Mesenchymal stem cell (in vitro differentiated cells and primary cell): ENCODE results near the gene GIMD1. TPM values are rescaled to one million over a fixed set of nuclear protein-coding genes. Genes with fewer than 3 reads are reported as not detected.
"Not testable (repeated sequence)": the region's sequence is repeated elsewhere in the genome, so short reads cannot be mapped to it uniquely, and the experiment has no call there.

Experiments used
- DNase-seq: peaks from one replicate; pipeline ENCODE4 v3.0.0-alpha.2; 2013
- H2AFZ ChIP-seq: one replicate; pipeline ENCODE4 v1.6.1; 2013; ENCODE audit warnings: low read depth, mild to moderate bottlenecking, control low read depth, inconsistent platforms, low read length, moderate library complexity
- H2AK5ac ChIP-seq: 2 replicates; pipeline ENCODE4 v1.6.1; 2013; ENCODE audit warnings: low read length, moderate library complexity, mild to moderate bottlenecking, inconsistent platforms; ENCODE audit not compliant: severe bottlenecking
- H2BK120ac ChIP-seq: one replicate; pipeline ENCODE4 v1.6.1; 2013; ENCODE audit warnings: low read depth, mild to moderate bottlenecking, inconsistent platforms, low read length, moderate library complexity
- H2BK12ac ChIP-seq, 2 experiments: one replicate each; pipeline ENCODE4 v1.6.1; 2013; ENCODE audit warnings: inconsistent platforms in 2 of 2, low read length in 2 of 2, mild to moderate bottlenecking in 2 of 2, moderate library complexity in 2 of 2, control low read depth in 1 of 2
- H2BK15ac ChIP-seq: one replicate; pipeline ENCODE4 v1.6.1; 2013; ENCODE audit warnings: mild to moderate bottlenecking, low read depth, inconsistent platforms; ENCODE audit not compliant: poor library complexity, severe bottlenecking
- H2BK5ac ChIP-seq: 2 replicates; pipeline ENCODE4 v1.6.1; 2013; ENCODE audit warnings: low read depth, mild to moderate bottlenecking, low read length, control low read depth, inconsistent platforms; ENCODE audit not compliant: poor library complexity, severe bottlenecking
- H3K14ac ChIP-seq, 2 experiments: one replicate each; pipeline ENCODE4 v1.6.1; 2013; ENCODE audit warnings: inconsistent platforms in 2 of 2, low read length in 2 of 2, control low read depth in 1 of 2, mild to moderate bottlenecking in 1 of 2, moderate library complexity in 1 of 2
- H3K18ac ChIP-seq, 2 experiments: one replicate each; pipeline ENCODE4 v1.6.1; 2013; ENCODE audit warnings: inconsistent platforms in 2 of 2, low read length in 2 of 2, control low read depth in 1 of 2, low read depth in 1 of 2, mild to moderate bottlenecking in 1 of 2
- H3K23ac ChIP-seq, 2 experiments: one replicate each; pipeline ENCODE4 v1.6.1; 2013; ENCODE audit warnings: inconsistent platforms in 2 of 2, low read length in 2 of 2, mild to moderate bottlenecking in 2 of 2, moderate library complexity in 2 of 2, control low read depth in 1 of 2
- H3K27ac ChIP-seq: 2 replicates; pipeline ENCODE4 v1.5.1; 2013; ENCODE audit warnings: mild to moderate bottlenecking, moderate library complexity, low read length, control low read depth, inconsistent platforms; ENCODE audit not compliant: poor library complexity, severe bottlenecking
- H3K27me3 ChIP-seq, 2 experiments: 2 replicates each; pipeline versions ENCODE4 v1.6.1 to v1.7.0; 2013; ENCODE audit warnings: low read length in 2 of 2, mild to moderate bottlenecking in 2 of 2, moderate library complexity in 2 of 2, control low read depth in 1 of 2, inconsistent platforms in 1 of 2; ENCODE audit not compliant: control insufficient read depth in 1 of 2, insufficient read depth in 1 of 2
- H3K36me3 ChIP-seq, 2 experiments: 2 replicates each; pipeline versions ENCODE4 v1.6.1 to v1.7.0; 2013; ENCODE audit warnings: low read length in 2 of 2, control low read depth in 1 of 2, inconsistent platforms in 1 of 2, low read depth in 1 of 2, mild to moderate bottlenecking in 1 of 2; ENCODE audit not compliant: insufficient read depth in 2 of 2, control insufficient read depth in 1 of 2
- H3K4ac ChIP-seq, 2 experiments: one replicate each; pipeline ENCODE4 v1.6.1; 2013; ENCODE audit warnings: inconsistent platforms in 2 of 2, low read length in 2 of 2, mild to moderate bottlenecking in 2 of 2, moderate library complexity in 2 of 2, control low read depth in 1 of 2, low read depth in 1 of 2
- H3K4me1 ChIP-seq: 2 replicates; pipeline ENCODE4 v1.6.1; 2013; ENCODE audit warnings: low read depth, low read length, control low read depth; ENCODE audit not compliant: control insufficient read depth, insufficient read depth
- H3K4me2 ChIP-seq: 2 replicates; pipeline ENCODE4 v1.6.1; 2013; ENCODE audit warnings: low read length, mild to moderate bottlenecking, inconsistent platforms; ENCODE audit not compliant: poor library complexity, severe bottlenecking
- H3K4me3 ChIP-seq, 2 experiments: 2 replicates each; pipeline versions ENCODE4 v1.5.1 to v1.7.0; 2013; ENCODE audit warnings: low read length in 2 of 2, mild to moderate bottlenecking in 2 of 2, control low read depth in 1 of 2, low read depth in 1 of 2; ENCODE audit not compliant: insufficient read depth in 1 of 2
- H3K79me1 ChIP-seq: replicated peaks from 2 replicates; pipeline ENCODE4 v1.6.1; 2013; ENCODE audit warnings: mild to moderate bottlenecking, control low read depth, low read length, inconsistent platforms; ENCODE audit not compliant: poor library complexity, severe bottlenecking
- H3K9ac ChIP-seq: 2 replicates; pipeline ENCODE4 v1.7.0; 2013; ENCODE audit warnings: mild to moderate bottlenecking, low read length, moderate library complexity
- H3K9me3 ChIP-seq: 2 replicates; pipeline ENCODE4 v1.7.0; 2013; ENCODE audit warnings: mild to moderate bottlenecking, low read length; ENCODE audit not compliant: control insufficient read depth
- H4K8ac ChIP-seq: one replicate; pipeline ENCODE4 v1.6.1; 2013; ENCODE audit warnings: inconsistent platforms, mild to moderate bottlenecking, low read length, moderate library complexity
- H4K91ac ChIP-seq: one replicate; pipeline ENCODE4 v1.6.1; 2013; ENCODE audit warnings: mild to moderate bottlenecking, low read length, inconsistent platforms
- WGBS: methylation state at CpG from one replicate; pipeline ENCODE4 v1.1.7; 2013; ENCODE audit warnings: mixed read lengths; 5-methylcytosine and 5-hydroxymethylcytosine counted together
- polyA plus RNA-seq, 2 experiments: library from polyadenylated mRNA; stranded (reverse); fragments of 200-250 nt; gene quantifications; one replicate each; pipeline ENCODE4 v1.2.3, GENCODE V29; 2013

Gene GIMD1
- not detected for polyA plus RNA-seq (2013, experiment 1 of 2)
- not detected for polyA plus RNA-seq (2013, experiment 2 of 2)

GRCh38 chr4:106368678-106369077 is at the start of gene GIMD1:
Gene GIMD1, minus strand, starts transcription at chr4:106368778. Its CDS starts 1,343 bp downstream, at chr4:106367435.
- Histone ChIP-seq H3K79me1 (no peaks in the 10 kb centered on the region), H2AK5ac (no peak within 1 kb of the TSS), H2BK15ac (no peak within 1 kb of the TSS), H4K8ac (no peak within 1 kb of the TSS), H3K18ac (no peak within 1 kb of the TSS), H3K9ac (peak within 1 kb of the TSS; percentile 82), H4K91ac (no peak within 1 kb of the TSS), H2BK12ac (no peak within 1 kb of the TSS), H3K4me3 (no peak within 1 kb of the TSS), H3K36me3 (no peaks in the 10 kb centered on the region), H3K27me3 (no peaks in the 10 kb centered on the region), H3K4me2 (peak within 1 kb of the TSS; percentile 37), H2BK120ac (no peak within 1 kb of the TSS), H2BK5ac (no peak within 1 kb of the TSS), H2AFZ (no peak within 1 kb of the TSS), H3K4me1 (no peaks in the 10 kb centered on the region), H3K27ac (no peak within 1 kb of the TSS), H3K9me3 (peaks cover 2% of the 10 kb centered on the region), H3K23ac (no peak within 1 kb of the TSS), H3K4ac (no peak within 1 kb of the TSS), H3K14ac (no peak within 1 kb of the TSS)
- DNase-seq = no peak
- WGBS = 95% methylated on average over 5 of the region's 5 CpGs

GRCh38 chr4:106414366-106414765 is 45.8 kb upstream of the GIMD1 start:
- Histone ChIP-seq H3K9ac (no peak overlapping the region), H2AK5ac (no peak overlapping the region), H3K18ac (no peak overlapping the region), H3K27ac (no peak overlapping the region), H2BK15ac (no peak overlapping the region), H2BK120ac (no peak overlapping the region), H3K4me1 (no peaks in the 10 kb centered on the region), H4K91ac (no peak overlapping the region), H3K27me3 (no peaks in the 10 kb centered on the region), H3K23ac (no peak overlapping the region), H4K8ac (no peak overlapping the region), H2AFZ (no peak overlapping the region), H2BK12ac (no peak overlapping the region), H2BK5ac (no peak overlapping the region), H3K4me3 (no peak overlapping the region), H3K79me1 (no peaks in the 10 kb centered on the region), H3K4ac (no peak overlapping the region), H3K36me3 (no peaks in the 10 kb centered on the region), H3K4me2 (no peak overlapping the region), H3K14ac (no peak overlapping the region), H3K9me3 (no peaks in the 10 kb centered on the region)
- no peak for DNase-seq

- no peak overlapping the region for H3K27ac ChIP-seq
- no peak overlapping the region for H3K4ac ChIP-seq
- no peaks in the 10 kb centered on the region for H3K9me3 ChIP-seq
- H3K23ac ChIP-seq = no peak overlapping the region
- no peaks in the 10 kb centered on the region for H3K4me1 ChIP-seq
- WGBS = 77% methylated on average over 14 of the region's 15 CpGs
- no peak overlapping the region for H2BK15ac ChIP-seq
- H2BK12ac ChIP-seq = no peak overlapping the region
- H2AFZ ChIP-seq = no peak overlapping the region
- H2BK120ac ChIP-seq = no peak overlapping the region
- no peaks in the 10 kb centered on the region for H3K27me3 ChIP-seq
- H2AK5ac ChIP-seq = no peak overlapping the region
- no peak overlapping the region for H3K9ac ChIP-seq
- H3K4me3 ChIP-seq = no peak overlapping the region
- H3K36me3 ChIP-seq = no peaks in the 10 kb centered on the region
- H2BK5ac ChIP-seq = no peak overlapping the region
- peak; percentile 35 for DNase-seq
- no peak overlapping the region for H3K14ac ChIP-seq
- H3K79me1 ChIP-seq = no peaks in the 10 kb centered on the region
- H3K4me2 ChIP-seq = no peak overlapping the region
- no peak overlapping the region for H4K91ac ChIP-seq
- no peak overlapping the region for H4K8ac ChIP-seq
- H3K18ac ChIP-seq = no peak overlapping the region
Measured at GRCh38 chr4:106409901-106410889, 41.6 kb upstream of the GIMD1 start.

- H3K27me3 ChIP-seq, H4K8ac ChIP-seq, H3K4me1 ChIP-seq, H2AFZ ChIP-seq, H3K27ac ChIP-seq, H2BK5ac ChIP-seq, H3K18ac ChIP-seq, H3K36me3 ChIP-seq, H2AK5ac ChIP-seq, H3K9ac ChIP-seq, DNase-seq, H2BK120ac ChIP-seq, H3K23ac ChIP-seq, H3K79me1 ChIP-seq, H2BK12ac ChIP-seq, H3K14ac ChIP-seq, H3K4me2 ChIP-seq, H3K4me3 ChIP-seq, H4K91ac ChIP-seq, H2BK15ac ChIP-seq, H3K4ac ChIP-seq, H3K9me3 ChIP-seq: not testable (repeated sequence)
- 73% methylated on average over 2 of the region's 3 CpGs for WGBS
Measured at GRCh38 chr4:106408004-106408403, 39.4 kb upstream of the GIMD1 start.
